CD14-positive monocyte (primary cell): ENCODE results near the gene NAT9. TPM values are rescaled to one million over a fixed set of nuclear protein-coding genes. Genes with fewer than 3 reads are reported as not detected.
A peak's percentile ranks its signal among the peaks of the same experiment; 100 is the strongest.

Experiments used
- DNase-seq, 3 donors: peaks; one replicate each; pipeline ENCODE4 v3.0.0-alpha.2; 2011 to 2022
- H2AFZ ChIP-seq: 2 replicates; pipeline ENCODE4 v1.6.0; 2012; ENCODE audit warnings: mild to moderate bottlenecking, low read depth, low read length, inconsistent platforms; ENCODE audit not compliant: insufficient read depth, poor library complexity, severe bottlenecking
- H3K27ac ChIP-seq, 2 donors: 1 replicate in 1 of 2; 2 replicates in 1 of 2; pipeline ENCODE4 v1.5.1; 2012 to 2013; ENCODE audit warnings: low read length in 2 of 2, control low read depth in 1 of 2, inconsistent platforms in 1 of 2, low read depth in 1 of 2, mild to moderate bottlenecking in 1 of 2
- H3K27me3 ChIP-seq, 2 donors: one replicate each; pipeline versions ENCODE4 v1.6.0 to v1.6.1; 2011 to 2013; ENCODE audit warnings: low read length in 2 of 2; ENCODE audit not compliant: control insufficient read depth in 2 of 2, insufficient read depth in 2 of 2
- H3K36me3 ChIP-seq, 2 donors: replicated peaks in 1 of 2; 1 replicate in 1 of 2; 2 replicates in 1 of 2; pipeline versions ENCODE4 v1.5.1 to v1.6.1; 2012 to 2013; ENCODE audit warnings: low read length in 2 of 2, control low read depth in 1 of 2, inconsistent platforms in 1 of 2, mild to moderate bottlenecking in 1 of 2; ENCODE audit not compliant: insufficient read depth in 2 of 2, control insufficient read depth in 1 of 2
- H3K4me1 ChIP-seq, 2 donors: 1 replicate in 1 of 2; 2 replicates in 1 of 2; pipeline versions ENCODE4 v1.5.1 to v1.6.1; 2012 to 2013; ENCODE audit warnings: low read length in 2 of 2, control low read depth in 1 of 2, inconsistent platforms in 1 of 2, mild to moderate bottlenecking in 1 of 2, moderate library complexity in 1 of 2; ENCODE audit not compliant: insufficient read depth in 2 of 2, control insufficient read depth in 1 of 2
- H3K4me2 ChIP-seq: replicated peaks from 2 replicates; pipeline ENCODE3; 2012; ENCODE audit warnings: low read length, moderate library complexity, mild to moderate bottlenecking; ENCODE audit not compliant: poor library complexity, severe bottlenecking; ENCODE audit errors: extremely low read depth
- H3K4me3 ChIP-seq, 3 experiments: fragments of 200-600 bp in 1 of 3; sonication (generic) in 1 of 3; replicated peaks in 1 of 3; 1 replicate in 2 of 3; 2 replicates in 1 of 3; pipeline ENCODE4 v1.5.1; 2011 to 2013; ENCODE audit warnings: low read length in 3 of 3, mild to moderate bottlenecking in 3 of 3, control low read depth in 2 of 3, low read depth in 2 of 3, inconsistent platforms in 1 of 3, moderate library complexity in 1 of 3
- H3K79me2 ChIP-seq: 2 replicates; pipeline ENCODE4 v1.6.0; 2012; ENCODE audit warnings: mild to moderate bottlenecking, control low read depth, inconsistent platforms, low read length, moderate library complexity; ENCODE audit not compliant: insufficient read depth
- H3K9ac ChIP-seq: 2 replicates; pipeline ENCODE4 v1.6.0; 2017; ENCODE audit warnings: low read length, mild to moderate bottlenecking; ENCODE audit not compliant: insufficient read depth, poor library complexity, severe bottlenecking
- H3K9me3 ChIP-seq, 2 donors: replicated peaks in 1 of 2; 1 replicate in 1 of 2; 2 replicates in 1 of 2; pipeline versions ENCODE4 v1.5.1 to v1.6.1; 2012 to 2013; ENCODE audit warnings: low read length in 2 of 2, control low read depth in 1 of 2; ENCODE audit not compliant: control insufficient read depth in 1 of 2, insufficient read depth in 1 of 2
- H4K20me1 ChIP-seq: 2 replicates; pipeline ENCODE4 v1.6.0; 2012; ENCODE audit warnings: mild to moderate bottlenecking, low read length, control low read depth, moderate library complexity; ENCODE audit not compliant: insufficient read depth
- H3K27ac Mint-ChIP-seq, 7 donors: one replicate each; pipeline ENCODE4 v1.8.0; 2020; ENCODE audit warnings: mild to moderate bottlenecking in 7 of 7, mixed read lengths in 7 of 7, moderate library complexity in 6 of 7, inconsistent platforms in 2 of 7
- H3K27me3 Mint-ChIP-seq, 3 donors: one replicate each; pipeline ENCODE4 v1.8.0; 2021 to 2022; ENCODE audit warnings: low read depth in 3 of 3, mild to moderate bottlenecking in 3 of 3, mixed read lengths in 3 of 3, moderate library complexity in 3 of 3, inconsistent platforms in 1 of 3
- H3K36me3 Mint-ChIP-seq, 2 donors: one replicate each; pipeline ENCODE4 v1.8.0; 2020; ENCODE audit warnings: mixed read lengths in 2 of 2, inconsistent platforms in 1 of 2, mild to moderate bottlenecking in 1 of 2
- H3K4me1 Mint-ChIP-seq: one replicate; pipeline ENCODE4 v1.8.0; 2020; ENCODE audit warnings: mild to moderate bottlenecking, mixed read lengths
- H3K4me3 Mint-ChIP-seq, 2 donors: one replicate each; pipeline ENCODE4 v1.8.0; 2020; ENCODE audit warnings: mild to moderate bottlenecking in 2 of 2, mixed read lengths in 2 of 2, moderate library complexity in 1 of 2
- H3K9me3 Mint-ChIP-seq, 7 donors: one replicate each; pipeline ENCODE4 v1.8.0; 2020 to 2022; ENCODE audit warnings: mixed read lengths in 7 of 7, mild to moderate bottlenecking in 6 of 7, moderate library complexity in 6 of 7, inconsistent platforms in 2 of 7
- CTCF ChIP-seq: fragments of 200-600 bp; IDR thresholded peaks from one replicate; pipeline ENCODE4 v1.8.0; 2022; ENCODE audit warnings: antibody characterized with exemption, mild to moderate bottlenecking
- WGBS: methylation state at CpG from one replicate; pipeline ENCODE4 v1.1.5; 2013; ENCODE audit warnings: missing lambda C conversion rate; ENCODE audit not compliant: insufficient coverage; 5-methylcytosine and 5-hydroxymethylcytosine counted together
- intact Hi-C, 2 donors: fragments of 100-400 bp; cut with micrococcal nuclease; formaldehyde crosslinking; loops; one replicate each; pipeline versions ENCODE4 v1.15.0 to v1.15.1; 2023
- polyA plus RNA-seq, 3 donors: library from polyadenylated mRNA; depleted of rRNA in 1 of 3; unstranded in 2 of 3; stranded (reverse) in 1 of 3; fragments of 300-500 nt in 2 of 3; fragments of >200 nt in 1 of 3; fragmentation: Illumina TruSeq in 2 of 3; gene quantifications; 1 replicate in 2 of 3; 2 replicates in 1 of 3; pipeline ENCODE4 v1.2.3, GENCODE V29; 2012 to 2021

NAT9 gene
- polyA plus RNA-seq, 3 donors: 7.1 to 95.6 (median 7.8) TPM

- H3K27me3 Mint-ChIP-seq: no peaks in the 10 kb centered on the region
- peaks cover 31 to 41% of the 10 kb centered on the region in 2 donors for H3K36me3 Mint-ChIP-seq
- intact Hi-C loops: no loop called here
- peaks cover 0 to 2% (median 0%) of the 10 kb centered on the region in 7 donors for H3K9me3 Mint-ChIP-seq
- no peak for DNase-seq
- Histone ChIP-seq H3K4me2 (peak overlapping the region; percentile 82), H3K9me3 (no peaks in the 10 kb centered on the region), H3K79me2 (peaks cover 98% of the 10 kb centered on the region), H3K4me1 (peaks cover 52 to 66% of the 10 kb centered on the region in 2 donors), H3K27me3 (no peaks in the 10 kb centered on the region), H3K9ac (no peak overlapping the region), H4K20me1 (peaks cover 89% of the 10 kb centered on the region), H2AFZ (no peak overlapping the region), H3K27ac (no peak overlapping the region), H3K4me3 (peak overlapping the region in 1 of 3 experiments; percentile 98), H3K36me3 (peaks cover 6 to 21% of the 10 kb centered on the region in 2 donors)
- no CpG with 5 or more reads among the region's 9 CpGs for WGBS
- H3K4me3 Mint-ChIP-seq: peak overlapping the region; percentile 49 to 100
- no peak for TF ChIP-seq CTCF
- peaks cover 71% of the 10 kb centered on the region for H3K4me1 Mint-ChIP-seq
- peak overlapping the region in 2 of 7 donors; percentile 22 to 77 for H3K27ac Mint-ChIP-seq
Observed at GRCh38 chr17:74752415-74752814, 23.7 kb downstream of the NAT9 start.

- Mint-ChIP-seq H3K27ac (peak overlapping the region in 6 of 7 donors; percentile 79 to 94 (median 88)), H3K4me1 (peaks cover 74% of the 10 kb centered on the region), H3K4me3 (peak overlapping the region; percentile 99 to 100), H3K9me3 (peaks cover 0 to 2% (median 0%) of the 10 kb centered on the region in 7 donors), H3K27me3 (no peaks in the 10 kb centered on the region), H3K36me3 (peaks cover 28 to 35% of the 10 kb centered on the region in 2 donors)
- peak overlapping the region in 1 of 2 donors; percentile 87 for H3K27ac ChIP-seq
- peaks cover 6 to 20% of the 10 kb centered on the region in 2 donors for H3K36me3 ChIP-seq
- H3K9ac ChIP-seq: peak overlapping the region; percentile 92
- DNase-seq: no peak
- peaks cover 82% of the 10 kb centered on the region for H3K79me2 ChIP-seq
- H3K4me2 ChIP-seq: peak overlapping the region; percentile 82
- H3K4me1 ChIP-seq: peaks cover 54 to 75% of the 10 kb centered on the region in 2 donors
- peak overlapping the region; percentile 91 to 98 (median 97) for H3K4me3 ChIP-seq
- no peaks in the 10 kb centered on the region for H3K9me3 ChIP-seq
- no peaks in the 10 kb centered on the region for H3K27me3 ChIP-seq
- H2AFZ ChIP-seq: no peak overlapping the region
- intact Hi-C loops: loop anchor here in 1 of 2 donors (2.0 kb wide), 1 partner anchor 14 kb away; the partner anchor contains the start of gene RAB37
- 20% methylated on average over 7 of the region's 13 CpGs for WGBS
- peaks cover 70% of the 10 kb centered on the region for H4K20me1 ChIP-seq
- no peak for TF ChIP-seq CTCF
Observed at GRCh38 chr17:74750327-74751069, 25.6 kb downstream of the NAT9 start.
